ENCODE results near the gene SEMA5A.
A peak's percentile ranks its signal among the peaks of the same experiment; 100 is the strongest.

SEMA5A gene

DNA sequence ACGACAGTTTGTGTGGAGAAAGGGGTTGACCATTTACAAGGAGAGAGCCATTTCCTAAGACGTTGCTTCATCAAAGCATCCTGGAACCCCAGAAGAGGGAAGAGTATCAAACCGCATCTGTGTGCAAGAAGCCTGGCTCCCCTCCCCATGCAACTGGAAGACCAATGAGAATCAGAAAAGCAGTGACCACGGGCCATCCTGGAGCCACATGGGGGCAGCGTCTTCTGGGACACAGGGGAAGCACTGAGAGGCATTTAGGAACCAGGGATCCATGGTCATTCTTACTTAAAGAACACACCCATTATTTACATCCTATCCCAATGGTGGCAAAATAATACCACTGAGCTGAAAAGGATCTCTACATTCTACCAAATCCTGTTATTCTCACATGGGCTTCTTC is 29.3 kb downstream of the SEMA5A start:
- peak in 2 of 56 donors; percentile 18 to 23 for DNase-seq

DNA sequence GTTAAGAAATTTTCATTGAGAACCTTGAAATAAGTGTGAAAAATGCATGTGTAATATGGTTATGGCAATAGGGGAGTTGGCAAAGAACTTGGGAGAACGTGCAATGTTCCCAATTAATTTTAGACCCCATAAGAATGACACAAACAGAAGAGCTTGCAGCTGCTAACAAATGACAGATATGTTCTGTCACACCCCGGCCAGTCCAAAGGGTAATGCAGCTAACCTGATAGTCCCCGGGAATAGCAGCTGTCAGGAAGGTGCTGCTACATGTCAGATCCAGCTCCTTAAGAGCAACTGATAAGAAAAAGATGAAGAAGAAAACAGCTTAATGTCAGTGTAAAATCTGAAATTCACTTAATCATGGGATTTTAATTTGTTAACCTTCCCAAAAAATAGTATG is 30.4 kb downstream of the SEMA5A start:
- DNase-seq = no peak

DNA sequence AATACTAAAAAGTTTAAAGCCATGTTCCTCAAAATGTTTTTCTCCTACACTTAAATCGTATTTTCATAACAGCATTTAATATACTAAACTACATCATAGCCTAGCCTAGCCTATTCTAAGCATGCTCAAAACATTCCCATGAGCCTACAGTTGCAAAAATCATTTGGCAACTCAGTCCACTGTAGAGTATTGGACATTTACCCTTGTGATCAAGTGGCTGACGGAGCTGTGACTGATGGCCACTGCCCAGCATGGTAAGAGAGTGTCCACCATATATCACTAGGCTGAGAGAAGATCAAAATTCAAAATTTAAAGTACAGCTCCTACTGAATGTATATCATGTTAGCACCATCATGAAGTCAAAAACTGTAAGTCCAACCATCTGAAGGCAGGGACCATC is 30.9 kb downstream of the SEMA5A start:
- no peak for DNase-seq

DNA sequence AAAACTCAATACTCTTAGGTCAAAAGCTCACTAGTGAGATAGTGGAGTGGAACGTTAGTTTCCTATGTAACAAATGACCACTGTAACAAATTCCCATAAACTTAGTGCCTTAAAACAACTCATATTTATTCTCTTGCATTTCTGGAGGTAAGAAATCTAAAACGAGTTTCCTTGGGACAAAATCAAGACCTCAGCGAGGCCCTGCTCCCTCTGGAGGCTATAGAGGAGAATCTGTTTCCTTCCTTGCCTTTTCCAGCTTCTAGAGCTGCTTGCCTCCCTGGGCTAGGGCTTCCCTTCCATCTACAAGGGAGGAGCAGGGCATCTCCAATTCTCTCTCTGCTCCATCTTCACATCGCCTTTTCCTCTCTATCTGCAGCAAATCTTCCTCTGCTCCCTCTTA is 32.0 kb downstream of the SEMA5A start:
- DNase-seq = no peak

DNA sequence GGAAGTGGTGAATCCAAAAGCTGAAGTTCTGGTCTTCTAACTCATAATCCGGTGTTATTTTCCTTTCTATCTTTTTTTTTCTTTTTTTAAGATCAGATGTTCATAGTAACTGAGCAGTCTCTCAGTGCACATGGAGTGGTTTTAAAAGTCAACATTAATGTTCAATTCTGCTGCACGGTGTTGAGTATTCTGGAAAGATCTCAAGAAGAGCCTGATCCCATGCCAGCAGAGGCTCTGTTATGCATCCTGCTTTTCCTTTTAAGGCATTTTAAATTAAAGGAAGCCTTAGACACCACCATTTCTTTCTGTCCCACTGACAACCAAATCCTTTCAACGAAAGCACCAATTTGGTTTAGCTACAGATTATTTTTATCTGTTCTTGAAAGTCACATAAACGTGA is 33.4 kb downstream of the SEMA5A start:
- DNase-seq = no peak

DNA sequence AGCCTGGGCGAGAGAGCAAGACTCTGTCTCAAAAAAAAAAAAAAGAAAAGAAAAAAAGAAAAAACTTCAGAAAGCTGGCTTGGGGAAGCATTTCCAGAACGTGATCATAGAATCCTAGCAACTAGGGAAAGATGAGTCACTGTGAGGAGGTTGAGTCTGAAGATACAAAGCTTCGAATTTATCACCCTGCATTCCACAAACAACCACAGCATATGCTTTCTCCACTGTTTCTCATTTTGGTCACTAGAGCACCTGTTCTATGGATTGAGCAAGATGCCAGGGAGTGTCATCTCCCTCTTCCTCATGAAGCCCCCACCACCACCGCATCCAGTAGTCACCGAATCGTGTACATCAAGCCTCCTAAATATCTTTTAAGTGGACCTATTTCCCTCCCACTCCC is 37.9 kb downstream of the SEMA5A start:
- peak in 1 of 56 donors; percentile 20 for DNase-seq

DNA sequence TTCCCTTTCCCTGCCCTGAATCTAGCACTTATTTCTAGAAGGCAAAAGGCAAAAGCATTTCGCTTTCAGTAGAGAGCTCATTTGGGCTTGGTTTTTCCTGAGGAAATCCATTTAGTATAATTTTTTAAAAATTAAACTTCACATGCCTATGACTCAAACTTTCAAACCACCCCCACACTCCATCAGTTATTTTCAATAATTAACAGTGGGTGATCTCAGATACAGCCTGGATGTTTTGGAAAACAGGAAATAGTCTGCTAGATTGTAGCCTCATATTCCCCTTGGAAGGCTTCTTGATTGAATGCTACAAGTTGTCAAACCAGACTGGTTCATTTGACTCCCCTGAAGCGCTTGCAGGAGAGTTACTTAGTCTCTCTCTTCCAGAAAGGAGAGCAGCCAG is 40.6 kb downstream of the SEMA5A start:
- no peak for DNase-seq

DNA sequence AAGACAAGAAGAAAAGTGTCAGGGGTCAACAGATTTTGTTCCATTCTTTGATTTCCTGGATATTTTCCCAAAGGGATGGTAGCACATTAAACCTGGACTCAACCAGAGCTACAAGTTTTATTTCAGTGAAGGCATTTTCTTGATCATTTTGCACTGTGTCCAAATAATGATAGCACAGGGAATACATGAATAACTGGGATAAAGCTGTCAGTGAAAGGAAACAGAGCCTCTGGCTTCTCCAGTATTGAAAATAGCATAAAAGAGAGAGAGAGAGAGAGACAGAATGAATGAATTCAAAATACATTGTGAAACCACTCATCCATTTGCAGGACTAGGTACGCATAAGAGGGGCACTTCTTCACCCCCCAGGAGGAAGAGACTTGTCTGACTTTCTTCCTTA is 43.0 kb downstream of the SEMA5A start:
- no peak for DNase-seq

DNA sequence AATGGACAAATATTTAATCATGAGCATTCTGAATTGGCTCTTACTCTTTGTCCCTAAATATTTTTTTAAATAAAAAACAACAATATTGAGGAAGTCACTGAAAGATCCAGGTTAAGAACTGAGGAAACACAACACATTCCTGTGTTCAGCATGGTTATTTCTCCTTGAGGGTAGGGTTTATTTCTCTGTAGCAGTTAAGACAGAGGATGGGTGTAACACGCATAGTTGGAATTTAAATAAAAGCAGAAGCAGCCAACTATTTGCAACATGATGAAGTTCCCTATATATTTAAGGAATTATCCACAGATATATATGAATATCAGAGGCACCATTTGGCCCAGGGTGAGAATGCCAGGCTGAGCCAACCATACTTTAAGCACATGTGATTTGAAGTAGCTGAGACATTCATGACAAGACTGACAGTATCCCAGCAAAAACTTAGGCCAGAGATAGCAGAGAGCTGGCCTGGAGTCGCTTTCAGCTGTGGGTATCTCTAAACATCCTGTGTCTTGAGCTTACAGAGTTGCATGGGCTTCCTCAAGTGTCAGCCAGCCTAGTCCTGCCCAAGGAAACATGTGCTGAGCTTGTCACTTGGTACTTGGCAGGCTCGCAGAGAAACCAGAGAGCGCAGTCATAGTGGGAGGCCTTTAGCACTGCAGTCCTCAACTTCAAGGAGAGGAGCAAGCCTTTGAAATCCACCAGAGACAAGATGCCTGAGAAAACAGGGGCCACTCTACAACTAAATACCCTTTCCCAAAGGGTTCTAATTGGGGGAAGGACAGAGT is 43.6 kb downstream of the SEMA5A start:
- DNase-seq = no peak

DNA sequence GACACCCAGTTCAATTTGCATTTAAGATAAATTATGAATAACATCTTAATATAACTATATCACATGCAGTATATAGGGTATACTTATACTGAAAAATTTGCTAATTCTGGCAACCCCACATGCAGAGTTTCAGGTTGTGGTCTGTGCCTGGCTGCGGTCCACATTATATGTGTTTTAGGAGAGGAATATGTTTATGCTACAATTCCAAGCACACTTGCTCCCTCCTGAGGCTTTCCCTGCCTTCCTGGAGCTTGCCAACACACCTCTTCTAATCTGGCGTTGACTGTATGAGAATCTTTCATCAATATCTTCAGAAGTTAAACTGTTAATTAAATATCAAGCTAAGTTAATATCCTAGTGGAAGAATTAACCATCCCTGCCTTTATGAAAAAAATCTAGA is 45.2 kb downstream of the SEMA5A start:
- no peak for DNase-seq

DNA sequence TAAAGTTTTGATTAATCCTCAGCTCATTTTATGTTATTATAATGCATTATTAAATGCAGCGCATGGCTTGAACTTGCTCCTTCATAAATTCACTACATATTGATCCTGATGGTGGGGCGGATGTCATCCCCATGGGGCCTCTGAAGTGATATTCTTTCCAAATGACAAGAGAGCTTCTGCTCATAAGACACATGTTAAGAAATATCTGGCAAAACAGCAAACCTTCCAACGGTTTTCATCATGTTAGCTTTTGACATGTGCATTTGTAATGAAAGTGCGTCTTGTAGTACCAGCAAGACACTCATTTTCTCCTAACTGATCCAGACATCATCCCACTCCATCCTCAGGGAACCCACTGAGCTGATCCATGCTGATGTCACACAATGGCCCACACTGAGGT is 45.7 kb downstream of the SEMA5A start:
- DNase-seq = no peak

DNA sequence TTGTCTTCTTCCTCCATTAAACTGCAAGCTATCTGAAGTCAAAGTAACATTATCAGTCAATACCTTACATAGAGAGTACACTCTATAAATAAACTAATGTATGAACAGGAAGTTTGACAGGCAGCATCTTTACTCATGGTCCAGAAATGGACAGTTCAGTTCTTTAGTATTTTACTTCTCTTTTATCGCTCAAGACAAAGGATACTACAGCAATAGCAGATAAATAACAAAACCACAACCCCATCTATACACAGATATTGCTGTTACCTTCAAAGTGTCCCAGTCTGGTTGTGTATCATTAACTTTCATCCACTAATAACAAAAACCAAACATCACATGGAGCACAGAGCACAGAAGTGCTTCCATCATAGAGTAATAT is 46.4 kb downstream of the SEMA5A start:
- DNase-seq = no peak

DNA sequence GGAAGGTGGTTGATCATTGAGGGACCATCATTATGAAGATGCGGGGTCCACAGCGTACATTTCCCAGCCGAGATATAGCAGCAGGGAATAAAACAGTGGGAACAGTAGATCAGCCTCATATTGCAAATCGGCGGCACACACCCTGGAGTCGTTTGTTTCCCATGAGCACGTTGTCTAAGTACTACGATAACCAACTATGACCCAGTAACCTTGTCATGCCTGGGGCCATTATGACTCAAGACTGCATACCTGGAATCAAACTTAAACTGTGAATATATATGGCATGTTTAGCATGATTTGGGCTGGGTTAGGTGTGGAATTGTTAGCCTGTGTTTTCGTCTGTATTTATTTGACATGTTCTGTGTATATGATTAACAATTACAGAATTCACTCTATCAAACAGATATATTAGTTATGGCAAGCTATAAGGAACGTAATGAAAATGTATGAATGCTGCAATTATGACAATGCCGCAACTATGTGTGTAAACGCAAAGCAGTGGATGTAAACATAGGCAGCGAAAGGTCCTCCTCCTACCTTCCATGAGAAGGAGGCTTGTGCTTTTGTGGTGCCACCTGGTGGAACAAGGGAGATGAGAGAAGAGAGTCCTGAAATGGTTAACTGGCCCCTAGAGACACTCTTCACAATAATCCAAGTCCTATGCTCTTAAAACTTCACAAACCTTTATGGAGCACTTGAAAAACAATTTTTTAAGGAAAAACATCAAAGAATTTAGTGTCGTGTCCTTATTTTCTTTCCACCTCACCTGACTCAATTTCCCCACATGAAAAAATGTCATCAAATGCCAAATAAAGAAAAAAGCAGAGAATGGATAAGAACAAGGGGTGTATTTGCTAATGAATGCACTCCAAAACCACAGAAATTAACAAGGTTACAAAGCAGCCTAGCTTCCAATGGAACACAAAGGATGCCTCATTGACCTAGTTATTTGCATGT is 47.1 kb downstream of the SEMA5A start:
- no peak for DNase-seq

DNA sequence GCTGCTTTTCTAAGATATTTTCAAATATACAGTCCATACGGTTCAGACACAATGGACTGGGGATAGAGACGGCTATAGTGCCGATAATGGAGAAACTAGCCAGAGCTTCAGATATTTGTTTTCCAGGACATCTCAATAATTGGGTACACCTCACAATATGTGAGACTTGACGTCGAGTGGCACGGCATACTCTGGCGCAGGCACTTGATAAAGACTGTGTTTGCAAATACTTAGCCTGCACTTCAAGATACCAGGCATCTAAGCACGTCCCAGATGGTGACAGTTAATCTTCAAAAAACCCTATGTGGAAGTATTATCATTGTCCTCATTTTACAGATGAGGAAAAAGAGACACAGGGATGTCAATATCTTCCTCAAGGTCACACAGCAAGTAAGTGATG is 48.5 kb downstream of the SEMA5A start:
- DNase-seq = no peak

DNA sequence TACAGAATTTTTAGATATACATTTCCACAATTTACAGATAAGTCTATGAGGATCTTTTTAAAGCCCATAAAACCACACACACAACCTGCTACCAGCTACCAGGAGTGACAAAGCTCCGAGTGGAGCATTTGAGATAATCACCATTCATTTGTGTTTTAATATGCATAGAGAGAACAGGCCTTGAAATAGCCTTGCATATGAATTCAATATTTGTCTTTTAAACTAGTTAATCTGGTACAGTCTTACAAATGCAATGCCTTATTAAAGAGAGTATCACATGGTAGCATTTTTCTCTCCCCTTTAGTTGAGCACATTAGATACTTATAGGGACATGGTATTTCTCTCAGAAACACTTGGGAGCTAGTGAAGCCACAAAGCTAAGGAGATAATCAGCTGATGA is 49.1 kb downstream of the SEMA5A start:
- no peak for DNase-seq

DNA sequence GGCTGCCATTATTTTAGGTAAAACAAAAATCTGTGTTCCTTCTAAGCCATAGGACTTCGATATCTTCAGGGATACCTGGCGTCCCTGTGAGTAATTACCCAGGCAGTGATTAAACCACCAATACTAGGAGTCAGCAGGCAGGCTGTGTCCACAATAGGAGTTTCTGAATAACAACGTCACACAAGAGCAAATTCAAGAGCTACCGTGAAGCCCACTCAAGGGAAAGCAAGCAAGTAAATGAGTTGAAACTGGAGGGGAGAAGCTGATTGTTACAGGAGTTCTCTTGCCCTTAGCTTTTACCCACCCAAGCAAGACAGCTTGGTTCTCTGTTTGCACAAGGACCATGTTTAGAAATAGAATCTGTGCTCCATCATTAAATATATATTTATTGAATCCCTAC is 50.8 kb downstream of the SEMA5A start:
- no peak for DNase-seq

DNA sequence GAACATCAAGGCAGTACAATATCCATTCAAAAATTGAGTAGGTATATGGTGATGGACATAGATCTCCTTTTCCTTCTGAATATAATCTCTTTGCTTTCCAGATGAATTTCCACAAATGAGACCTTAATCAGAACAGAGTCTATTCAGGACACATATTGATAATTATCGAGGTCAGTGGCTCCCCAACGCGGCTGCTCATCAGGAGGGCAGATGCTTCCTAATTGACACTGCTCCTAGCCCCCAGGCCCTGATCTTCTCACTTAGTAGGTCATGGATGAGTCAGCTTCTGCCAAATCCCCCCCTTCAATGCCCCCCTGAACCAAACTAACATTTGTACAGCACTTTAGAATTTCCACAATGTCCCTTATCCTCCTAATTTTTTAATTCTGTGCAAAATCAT is 51.6 kb downstream of the SEMA5A start:
- no peak for DNase-seq

DNA sequence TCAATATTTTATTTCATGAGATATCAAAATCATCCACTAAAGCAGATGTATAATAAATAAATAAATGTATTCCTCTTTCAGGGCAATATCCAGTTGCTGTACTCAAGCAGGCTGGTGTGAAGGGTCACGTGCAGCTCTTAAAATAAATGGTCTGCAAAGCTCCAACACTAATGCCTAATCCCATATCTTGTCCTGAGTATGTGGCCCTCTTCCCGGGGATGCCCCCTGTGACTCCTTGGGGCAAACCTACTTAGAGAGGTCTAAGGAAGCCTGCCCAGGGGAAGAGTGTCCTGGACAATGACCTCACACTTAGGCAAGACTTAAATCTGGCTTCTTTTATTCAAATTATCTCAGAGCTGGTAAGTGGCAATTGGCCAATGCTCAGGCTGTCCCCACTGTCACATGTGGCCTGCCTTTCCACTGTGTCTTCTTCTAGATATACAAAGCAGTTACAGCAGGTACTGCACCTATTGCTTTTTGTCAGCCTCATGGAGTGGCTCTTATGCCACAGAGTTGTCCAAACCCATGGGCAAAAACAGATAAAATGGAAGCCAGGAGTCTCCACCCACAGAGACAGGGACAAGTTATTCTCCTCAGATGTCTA is 55.3 kb downstream of the SEMA5A start:
- no peak for DNase-seq

DNA sequence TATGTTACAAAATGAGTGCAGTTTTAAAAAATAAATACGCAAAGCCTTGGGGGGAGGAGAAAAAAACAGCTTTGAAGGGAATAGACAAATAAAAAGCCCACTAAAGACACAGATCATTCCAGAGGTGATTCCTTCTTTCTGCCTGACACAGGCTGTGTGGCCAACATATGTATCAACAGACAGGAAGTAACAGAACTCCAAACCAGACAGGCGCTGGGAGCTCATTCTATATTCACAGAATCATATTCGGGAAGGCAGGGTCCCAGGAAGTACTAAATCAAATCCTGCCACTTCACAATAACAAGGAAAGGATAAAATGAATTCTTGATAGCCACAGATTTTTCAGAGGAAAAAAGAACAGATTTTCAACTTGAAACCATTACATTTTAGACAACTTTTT is 62.1 kb downstream of the SEMA5A start:
- DNase-seq = no peak

DNA sequence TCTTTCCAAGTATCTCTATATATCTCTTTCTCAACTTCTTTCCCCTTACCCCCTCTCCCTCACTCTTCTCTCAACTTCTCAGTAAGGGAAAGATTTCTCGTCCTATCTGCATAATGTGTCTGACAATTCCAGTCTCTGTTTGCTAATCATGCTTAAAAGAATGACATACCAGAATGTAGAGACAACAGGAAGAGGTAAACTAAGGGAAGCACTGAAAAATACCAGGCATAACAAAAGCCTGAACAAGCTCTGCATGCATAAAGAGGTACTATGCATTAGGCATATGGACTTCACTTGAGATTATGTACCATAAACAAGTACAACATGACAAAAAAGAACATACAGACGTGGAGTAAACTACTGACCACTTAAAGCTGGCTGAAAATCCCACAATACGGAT is 62.6 kb downstream of the SEMA5A start:
- no peak for DNase-seq

DNA sequence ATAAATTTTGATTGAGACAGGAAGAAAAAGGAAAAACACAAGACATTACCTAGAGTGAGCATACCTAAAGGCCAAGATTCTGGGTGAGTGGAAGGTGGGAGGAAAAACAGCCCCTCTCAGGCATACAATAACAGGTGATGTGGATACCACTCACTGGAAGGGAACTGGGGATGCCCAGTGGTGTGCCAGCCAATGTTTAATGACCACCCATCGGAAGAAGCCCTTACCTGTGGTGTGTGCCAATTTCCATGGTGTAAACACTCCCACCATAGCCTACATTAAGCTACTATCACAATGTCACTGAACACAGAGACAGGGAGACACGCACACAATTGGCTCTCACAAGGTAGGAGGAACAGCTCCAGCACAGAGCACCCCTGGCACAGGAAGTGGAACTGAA is 63.5 kb downstream of the SEMA5A start:
- no peak for DNase-seq

DNA sequence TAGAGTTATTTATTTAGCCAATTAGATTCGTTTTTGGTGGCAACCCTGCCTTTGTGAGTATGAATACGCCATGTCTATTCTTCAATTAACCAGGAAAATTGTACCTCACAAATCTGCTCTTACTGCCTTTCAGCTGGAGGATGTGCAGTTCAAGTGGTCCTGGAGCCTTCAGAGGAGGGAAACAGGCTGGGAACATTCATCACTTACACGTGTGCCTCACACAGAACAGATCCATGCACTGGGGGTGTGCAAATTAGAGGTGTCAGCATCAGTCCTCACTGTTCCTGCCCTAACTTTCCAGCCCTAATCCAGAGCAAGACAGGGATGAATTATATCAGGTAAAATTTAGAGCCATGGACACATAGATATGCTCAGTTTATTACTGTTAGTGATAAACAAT is 65.4 kb downstream of the SEMA5A start:
- no peak for DNase-seq

All from amygdala (tissue), 56 donors.